DMS53 treated with DMSO at 0.1 percent for 48 hours (cell line): Measurements from ENCODE around the gene SIPA1L3.

ENCODE experiments used
- DNase-seq: peaks from one replicate; lab custom pipeline; 2025; ENCODE audit not compliant: unreplicated experiment; lab: John Stamatoyannopoulos, UW

The SIPA1L3 gene

DNA sequence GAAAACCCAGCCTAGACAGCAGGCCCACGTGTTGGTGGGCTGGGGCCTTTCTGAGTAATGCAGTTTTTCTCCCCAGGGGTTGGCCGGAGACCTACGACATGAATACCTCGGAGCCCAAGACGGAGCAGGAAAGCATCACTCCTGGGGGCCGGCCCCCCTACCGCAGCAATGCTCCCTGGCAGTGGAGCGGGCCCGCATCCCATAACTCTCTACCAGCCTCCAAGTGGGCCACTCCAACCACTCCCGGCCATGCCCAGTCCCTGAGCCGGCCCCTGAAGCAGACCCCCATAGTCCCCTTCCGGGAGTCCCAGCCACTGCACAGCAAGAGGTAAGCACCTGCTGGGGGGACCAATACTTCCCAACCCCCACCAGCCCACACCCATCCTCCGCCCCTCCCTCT lies 234.1 kb downstream of the SIPA1L3 start:
- no peak for DNase-seq

DNA sequence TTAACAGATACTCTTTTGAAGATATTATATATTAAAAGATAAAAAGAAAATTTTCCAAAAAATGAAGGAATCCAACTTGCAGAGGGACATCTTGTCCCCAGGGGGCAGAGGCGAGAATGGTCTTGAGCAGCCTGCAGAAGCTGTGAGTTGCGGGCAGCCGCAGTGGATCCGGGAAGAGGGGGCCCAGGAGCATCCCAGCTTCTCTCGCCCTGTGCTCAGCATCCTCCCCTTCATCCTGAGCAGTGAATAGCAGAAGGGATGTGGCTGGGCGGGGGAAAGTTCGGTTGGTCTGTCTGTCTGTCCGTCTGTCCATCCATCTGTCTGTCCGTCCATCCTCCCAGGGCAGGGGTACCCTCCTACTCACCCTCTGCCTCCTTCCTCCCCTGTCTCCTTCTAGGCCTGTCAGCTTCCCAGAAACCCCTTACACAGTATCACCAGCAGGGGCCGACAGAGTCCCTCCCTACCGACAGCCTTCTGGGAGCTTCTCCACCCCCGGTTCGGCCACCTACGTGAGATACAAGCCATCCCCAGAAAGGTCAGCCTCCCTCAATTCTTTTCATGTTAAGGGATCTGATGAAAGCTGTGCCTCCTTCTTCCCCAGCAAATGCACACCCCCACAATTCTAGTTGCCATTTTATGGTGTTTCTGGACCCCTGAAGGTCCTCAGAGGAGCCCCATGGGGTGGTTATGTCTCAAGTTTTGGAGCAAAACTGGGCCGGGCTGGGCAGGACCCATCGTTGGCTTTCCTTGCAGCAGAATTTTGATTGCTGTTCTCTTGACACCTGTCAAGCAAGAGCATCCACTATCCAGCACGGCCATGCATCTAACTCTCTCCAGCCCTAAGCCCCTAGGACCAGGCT lies 235.4 kb downstream of the SIPA1L3 start:
- DNase-seq = peak; percentile 14

DNA sequence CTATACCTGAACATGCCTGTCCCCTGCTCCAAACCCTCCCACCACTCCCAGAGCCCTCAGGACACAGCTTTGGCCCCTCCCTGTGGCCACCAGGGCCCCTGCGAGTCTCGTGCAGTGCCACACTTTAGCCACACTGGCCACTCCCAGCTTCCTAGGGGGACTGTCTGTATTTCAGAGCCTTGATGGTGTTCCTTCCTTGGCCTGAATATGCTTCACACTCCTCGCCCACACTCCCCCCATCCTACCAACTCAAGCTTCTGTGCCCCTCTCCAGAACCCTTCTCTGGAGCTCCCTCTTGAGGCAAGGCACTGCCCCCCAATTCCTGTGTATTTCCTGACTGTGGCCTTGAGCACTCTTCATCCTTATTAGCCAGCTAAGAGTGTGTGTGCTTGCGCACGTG lies 236.8 kb downstream of the SIPA1L3 start:
- no peak for DNase-seq

DNA sequence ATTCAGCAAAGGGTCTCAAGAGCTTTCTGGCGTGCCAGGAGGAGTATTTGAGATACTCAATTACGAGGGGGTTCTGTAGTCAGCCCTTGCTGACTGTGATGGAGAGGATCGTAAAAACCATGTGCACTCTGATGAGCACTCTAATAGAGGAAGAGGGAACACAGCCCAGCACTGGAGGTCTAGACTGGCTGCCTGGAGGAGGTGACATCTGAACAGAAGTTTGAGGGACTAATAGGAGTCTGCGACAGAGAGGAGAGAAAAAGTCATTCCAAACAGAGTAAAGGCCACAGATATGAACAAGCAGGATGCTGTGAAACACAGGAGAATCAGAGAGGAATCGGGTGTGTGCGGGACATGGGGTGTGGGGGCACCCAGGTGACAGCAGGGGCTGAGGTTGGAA lies 237.7 kb downstream of the SIPA1L3 start:
- no peak for DNase-seq

DNA sequence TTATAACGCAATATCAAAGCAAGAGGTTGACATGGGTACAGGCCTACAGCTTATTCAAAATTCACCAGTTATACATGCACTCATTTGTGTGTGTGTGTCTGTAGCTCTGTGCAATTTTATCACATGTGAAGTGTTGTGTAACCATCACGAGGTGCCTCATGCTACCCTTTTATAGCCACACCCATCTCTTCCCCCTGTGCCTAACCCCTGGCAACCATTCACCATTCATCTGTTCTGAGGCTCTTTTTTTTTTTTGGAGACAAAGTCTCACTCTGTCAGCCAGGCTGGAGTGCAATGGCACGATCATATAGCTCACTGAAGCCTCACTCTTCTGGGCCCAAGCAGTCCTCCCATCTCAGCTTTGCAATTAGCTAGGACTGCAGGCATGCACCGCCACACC lies 238.6 kb downstream of the SIPA1L3 start:
- no peak for DNase-seq

DNA sequence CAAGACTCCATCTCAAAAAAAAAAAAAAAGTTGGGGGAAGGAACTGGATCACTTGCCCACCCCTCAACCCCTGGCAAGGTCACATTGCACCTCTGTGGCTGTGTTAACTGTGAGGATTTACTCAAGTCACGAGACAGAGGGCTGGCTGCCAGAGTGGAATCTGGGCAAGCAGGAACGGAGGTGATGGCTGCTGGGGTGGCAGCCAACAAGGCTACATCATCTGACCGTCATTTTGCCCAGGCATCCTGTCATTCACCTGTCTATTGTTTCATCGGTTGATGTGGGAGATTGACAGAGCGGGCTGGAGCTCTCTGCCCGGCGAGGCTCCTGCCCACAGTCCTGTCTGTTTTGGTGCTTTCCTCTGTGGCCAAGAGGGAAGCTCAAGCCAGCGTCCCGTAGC lies 241.3 kb downstream of the SIPA1L3 start:
- no peak for DNase-seq

DNA sequence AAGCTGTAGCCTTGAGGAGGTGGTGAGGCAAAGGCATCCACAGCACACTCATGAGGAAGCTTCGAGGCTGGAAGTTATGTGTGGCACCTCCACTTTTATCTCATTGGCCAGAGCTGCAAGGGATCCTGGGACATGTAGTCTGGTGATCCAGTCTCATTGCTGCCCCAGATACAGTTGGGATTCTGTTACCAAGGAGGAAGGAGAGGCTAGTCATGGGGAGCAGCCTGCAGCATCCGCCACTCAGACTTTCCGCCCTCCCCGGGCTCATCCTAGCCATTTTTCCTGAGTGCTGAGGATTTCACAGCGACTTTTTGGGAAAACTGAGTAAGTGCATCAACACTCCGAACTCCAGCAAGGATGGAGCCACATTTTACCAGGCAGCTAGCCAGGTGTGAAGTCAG lies 242.7 kb downstream of the SIPA1L3 start:
- no peak for DNase-seq

DNA sequence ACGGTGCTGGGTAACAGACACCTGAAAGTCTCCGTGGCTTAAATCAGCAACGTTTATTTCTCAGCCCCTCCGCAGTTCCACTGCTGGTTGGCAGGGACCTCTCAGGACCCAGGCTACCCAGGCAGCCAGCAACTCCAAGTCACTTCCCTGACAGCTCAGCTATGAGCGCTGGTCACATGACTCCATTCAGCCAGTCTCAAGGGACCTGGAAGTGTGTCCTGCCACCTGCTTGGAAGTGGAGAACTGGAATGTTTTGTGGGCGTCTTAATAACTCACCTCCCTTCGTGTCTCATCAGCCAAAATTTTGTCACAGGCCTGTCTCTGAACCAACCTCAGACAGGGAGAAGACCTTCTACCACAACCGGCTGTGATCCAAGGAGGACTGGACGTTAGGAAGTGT lies 244.2 kb downstream of the SIPA1L3 start:
- DNase-seq = no peak

DNA sequence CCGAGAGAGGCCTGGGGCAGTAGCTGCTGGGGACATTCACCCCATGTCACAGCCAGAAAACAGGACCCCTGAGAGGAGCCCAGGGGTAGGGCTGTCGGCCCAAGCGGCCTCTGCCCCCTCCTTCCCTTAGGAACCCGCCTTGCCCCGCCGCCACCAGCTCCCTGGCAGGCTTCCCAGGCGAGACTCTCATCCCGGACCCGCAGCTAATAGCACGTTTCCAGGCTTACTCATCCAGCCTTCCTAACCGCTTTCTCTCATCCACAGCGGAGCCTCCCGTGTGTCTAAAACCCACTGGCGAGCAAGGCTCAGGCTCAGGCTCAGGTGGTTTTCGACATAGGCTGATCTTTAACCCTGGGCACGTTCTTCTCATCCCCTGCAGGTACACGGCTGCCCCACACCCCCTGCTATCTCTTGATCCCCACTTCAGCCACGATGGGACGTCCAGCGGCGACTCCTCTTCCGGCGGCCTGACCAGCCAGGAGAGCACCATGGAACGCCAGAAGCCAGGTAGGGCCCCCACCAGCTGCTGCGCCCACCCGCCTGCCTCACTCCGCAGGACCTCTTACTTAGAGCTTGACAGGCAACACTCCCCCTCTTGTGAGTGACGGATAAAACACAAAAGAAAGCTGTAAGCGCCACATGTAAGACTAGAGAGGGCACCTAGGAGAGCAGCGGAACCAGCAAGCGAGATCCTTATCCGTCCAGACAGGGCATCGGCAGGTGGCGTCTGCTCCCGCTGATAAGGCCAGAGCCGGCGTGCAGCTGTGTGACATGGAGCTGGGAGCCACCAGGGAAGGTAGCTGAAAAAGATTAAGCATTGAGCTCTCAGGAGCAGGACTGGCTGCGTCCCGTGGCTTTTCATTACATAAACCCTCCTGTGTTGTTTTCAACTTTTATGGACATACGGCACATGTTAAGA lies 245.7 kb downstream of the SIPA1L3 start:
- no peak for DNase-seq

DNA sequence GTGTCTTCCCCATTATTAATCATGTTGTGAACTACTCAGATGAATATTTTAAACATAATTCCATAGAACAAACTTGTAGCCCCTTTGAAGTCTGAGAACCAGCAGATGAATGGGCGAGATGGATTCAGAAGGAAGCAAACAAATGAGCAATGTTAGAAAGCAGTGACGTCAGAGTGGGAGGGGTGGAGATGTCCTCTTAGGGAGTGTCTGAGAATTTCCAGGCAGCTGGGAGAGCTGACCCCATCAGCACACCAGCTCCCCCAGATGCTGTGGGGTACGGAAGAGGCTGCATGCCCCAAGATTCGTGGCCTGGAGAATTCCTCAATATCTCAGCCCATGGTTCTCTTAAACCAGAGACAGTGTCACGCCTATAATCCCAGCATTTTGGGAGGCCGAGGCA lies 248.4 kb downstream of the SIPA1L3 start:
- DNase-seq = no peak

DNA sequence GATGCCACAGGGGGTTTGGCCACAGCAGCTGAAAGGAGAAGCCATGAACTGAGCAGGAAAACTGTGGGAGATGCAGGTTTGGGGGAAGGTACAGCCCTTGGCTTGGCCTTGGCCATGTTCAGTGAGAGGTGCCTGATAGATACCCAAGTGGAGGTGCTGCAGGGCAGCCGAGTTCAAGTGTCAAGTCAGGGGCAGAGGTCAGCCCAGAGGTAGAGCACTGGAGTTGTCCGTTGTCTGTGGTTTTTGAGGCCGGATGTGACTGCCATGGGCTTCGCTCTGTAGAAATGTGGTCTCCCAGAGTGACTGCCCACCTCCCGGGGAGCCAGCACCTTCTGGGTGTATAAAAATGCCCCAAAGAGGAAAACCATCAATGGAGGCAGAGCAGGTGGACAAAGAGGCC lies 251.7 kb downstream of the SIPA1L3 start:
- no peak for DNase-seq

DNA sequence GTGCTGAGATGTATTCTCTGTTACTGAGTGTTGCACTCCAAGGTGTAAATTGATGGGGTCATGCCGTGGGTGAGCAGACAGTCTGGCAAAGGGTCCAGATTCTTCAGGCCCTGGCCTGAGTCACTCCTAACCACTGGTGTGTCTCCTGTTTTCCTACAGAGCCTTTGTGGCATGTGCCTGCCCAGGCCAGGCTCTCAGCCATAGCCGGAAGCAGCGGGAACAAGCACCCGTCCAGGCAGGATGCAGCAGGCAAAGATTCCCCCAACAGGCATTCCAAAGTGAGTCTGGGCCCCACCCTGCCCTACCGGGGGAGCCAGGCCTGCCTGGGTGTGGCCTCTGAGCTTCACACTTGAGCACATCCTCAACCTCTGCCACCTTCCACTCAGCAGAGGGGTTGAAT lies 255.1 kb downstream of the SIPA1L3 start:
- DNase-seq = no peak

DNA sequence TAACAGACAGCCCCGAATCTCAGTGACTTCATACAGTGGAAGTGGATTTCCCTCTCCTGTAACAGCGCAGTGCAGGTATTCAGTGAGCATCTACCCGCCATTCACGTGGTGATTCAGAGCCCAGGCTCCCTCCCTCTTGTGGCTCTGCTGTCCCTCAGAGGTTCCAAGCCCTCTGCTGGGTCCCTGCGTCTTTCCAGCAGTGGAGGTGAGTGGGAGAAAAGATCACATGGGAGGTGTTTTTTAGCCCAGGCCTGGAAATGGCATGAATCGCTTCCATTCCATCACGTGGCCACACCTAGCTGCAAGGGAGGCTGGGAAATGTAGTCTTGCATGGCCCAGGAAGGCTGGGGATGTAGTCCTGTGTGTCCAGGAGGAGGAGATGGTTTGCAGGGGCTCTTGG lies 255.6 kb downstream of the SIPA1L3 start:
- DNase-seq = no peak

DNA sequence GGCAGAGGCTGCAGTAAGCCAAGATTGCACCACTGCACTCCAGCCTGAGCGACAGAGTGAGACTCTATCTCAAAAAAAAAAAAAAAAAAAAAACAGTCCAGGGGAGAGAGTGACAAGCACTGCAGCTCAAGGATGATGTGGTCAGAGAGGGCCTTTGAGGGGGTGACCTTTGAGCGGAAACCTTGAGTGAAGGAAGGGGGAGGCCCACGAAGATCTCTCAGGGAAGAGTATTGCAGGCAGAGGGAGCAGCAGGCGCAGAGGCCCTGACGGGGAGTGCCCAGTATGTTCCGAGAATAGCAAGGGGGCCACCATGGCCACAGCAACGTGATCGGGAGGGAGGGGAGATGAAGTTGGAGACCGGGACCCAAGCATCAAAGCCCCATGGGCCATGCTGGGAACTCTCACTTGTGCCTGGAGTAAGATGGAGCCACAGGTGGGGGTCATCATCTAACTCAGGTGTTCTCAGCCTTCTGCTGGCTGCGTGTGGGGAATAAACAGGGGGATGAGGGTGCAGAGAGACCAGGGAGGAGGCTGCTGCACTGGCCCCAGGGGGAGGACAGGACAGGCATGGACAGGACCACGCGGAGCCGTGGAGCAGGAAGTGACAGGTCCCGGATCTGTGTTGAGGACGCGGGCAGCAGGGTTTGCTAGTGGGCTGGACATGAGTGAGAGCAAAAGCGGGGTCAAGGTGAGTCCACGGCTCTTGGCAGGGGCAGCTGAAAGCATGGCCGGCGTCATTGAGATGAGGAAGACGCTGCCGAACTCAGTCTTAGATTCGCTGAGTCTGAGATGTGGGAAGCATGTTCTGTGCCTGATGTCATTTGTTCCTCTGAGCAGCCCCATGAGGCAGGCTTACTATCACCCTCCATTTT lies 256.6 kb downstream of the SIPA1L3 start:
- no peak for DNase-seq

DNA sequence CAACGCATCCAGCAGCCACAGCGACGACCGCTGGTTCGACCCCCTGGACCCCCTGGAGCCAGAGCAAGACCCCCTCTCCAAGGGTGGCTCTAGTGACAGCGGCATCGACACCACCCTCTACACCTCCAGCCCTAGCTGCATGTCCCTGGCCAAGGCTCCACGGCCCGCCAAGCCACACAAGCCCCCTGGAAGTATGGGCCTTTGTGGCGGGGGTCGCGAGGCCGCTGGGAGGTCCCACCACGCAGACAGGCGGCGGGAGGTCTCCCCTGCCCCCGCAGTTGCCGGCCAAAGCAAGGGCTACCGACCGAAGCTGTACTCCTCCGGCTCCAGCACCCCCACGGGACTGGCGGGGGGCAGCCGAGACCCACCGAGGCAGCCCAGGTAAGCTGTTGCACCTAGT lies 257.5 kb downstream of the SIPA1L3 start:
- no peak for DNase-seq

DNA sequence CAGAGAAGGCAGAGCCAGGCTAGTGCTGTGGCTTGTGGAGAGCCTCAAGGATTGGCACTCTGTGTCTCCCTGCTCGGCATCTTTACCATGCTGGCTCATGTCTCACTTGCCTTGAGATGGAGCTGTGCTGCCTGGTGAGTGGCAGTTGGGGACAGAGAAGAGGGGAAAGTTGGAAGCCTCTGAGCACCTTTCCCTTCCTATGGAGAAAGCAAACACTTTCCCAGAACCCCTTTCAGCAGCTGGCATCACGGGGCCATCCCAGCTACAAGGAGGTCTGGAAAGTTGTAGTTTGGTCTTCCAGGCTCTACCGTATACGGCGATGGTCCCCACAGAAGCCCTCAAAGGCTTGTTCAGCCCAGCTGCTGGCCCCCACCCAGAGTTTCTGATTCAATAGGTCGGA lies 258.3 kb downstream of the SIPA1L3 start:
- no peak for DNase-seq

DNA sequence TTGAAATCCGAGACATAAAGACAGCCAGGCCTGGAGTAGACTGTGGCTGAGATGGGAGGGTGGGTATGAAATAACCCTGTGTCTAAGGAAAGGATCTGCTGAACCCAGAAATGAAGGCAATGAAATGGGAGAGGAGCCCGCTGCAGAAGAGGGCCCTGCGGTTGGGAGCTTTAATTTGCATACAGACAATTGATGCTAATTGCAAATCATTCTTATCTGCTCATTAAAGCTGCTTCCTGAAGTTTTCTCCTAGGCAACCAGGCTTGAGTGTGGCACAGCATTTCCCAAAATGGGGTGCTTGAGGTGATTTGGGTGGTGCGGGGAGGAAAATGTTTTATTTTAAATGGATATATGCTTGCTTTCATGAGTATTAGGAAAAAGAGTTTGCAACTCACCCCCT lies 261.6 kb downstream of the SIPA1L3 start:
- DNase-seq = no peak

DNA sequence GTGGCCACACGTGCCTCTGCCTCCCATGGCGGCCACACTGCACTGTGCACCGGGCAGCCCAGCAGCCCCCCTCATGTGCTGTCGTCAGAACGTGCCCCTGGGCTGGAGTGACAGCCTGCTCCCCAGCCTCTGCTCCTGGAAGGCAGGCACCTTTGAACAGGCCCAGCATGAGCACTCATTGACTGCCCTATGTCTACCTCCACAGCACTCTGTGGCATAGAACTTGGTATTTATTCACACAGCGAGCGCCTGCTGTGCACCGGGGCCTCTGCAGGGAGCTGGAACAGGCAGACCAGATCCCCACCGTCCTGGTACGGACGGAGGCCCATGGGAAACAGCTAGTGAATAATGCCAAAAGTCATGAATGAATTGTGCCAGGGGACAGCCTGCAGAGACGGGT lies 263.3 kb downstream of the SIPA1L3 start:
- no peak for DNase-seq

DNA sequence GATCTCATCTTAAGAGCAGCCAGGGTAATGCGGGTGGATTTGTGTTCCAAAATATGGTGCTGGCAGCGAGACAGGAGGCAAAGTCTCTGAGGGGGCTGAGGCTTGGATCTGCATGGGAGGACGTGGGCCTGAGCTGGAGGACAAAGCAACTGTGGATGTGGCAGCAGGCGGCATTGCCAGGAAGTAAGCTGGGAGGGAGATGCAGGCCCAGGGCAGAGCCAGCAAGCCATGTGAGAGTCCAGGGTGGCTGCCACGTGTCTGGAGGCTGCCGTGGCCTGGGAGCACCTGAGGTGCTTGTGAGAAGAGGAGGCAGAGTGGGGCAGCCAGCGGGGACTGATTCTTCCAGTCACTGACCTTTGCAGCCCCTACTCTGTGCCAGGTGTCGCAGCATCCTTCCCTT lies 265.0 kb downstream of the SIPA1L3 start:
- DNase-seq = no peak

DNA sequence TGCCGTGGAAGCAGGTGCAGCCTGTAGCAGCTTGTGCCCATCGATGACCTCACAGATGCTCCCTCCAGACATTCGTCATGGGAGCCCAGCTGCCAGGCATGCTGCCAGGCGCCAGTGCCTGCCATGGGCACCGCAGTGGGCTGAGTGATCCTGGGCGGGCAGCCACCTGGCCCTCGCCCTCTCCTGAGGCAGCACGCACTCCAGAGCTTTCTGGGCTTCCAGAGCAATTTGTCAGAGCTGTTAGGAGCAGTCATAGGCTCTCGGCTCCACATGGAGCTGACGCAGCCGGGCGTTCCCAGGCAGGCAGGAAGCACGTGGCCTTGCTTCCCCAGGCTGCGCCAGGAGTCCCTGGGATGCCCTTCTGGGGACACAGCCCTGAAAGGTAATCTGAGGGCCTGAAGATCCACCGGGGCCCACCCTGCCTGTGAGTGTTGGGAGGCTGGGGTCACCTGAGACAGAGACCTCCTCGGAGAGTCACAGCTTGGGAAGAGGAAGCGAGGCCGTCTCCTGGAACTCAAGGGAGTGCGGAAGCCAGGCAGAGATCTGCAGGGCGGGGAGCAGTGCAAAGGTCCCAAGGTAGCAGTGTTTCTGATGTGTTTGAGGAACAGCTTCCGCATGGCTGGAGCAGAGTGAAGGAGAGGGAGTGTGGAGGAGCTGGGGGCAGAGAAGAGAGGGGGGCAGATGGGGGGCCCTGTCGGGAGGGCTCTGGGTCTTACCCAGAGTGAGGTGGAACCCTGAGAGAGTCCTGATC lies 266.5 kb downstream of the SIPA1L3 start:
- no peak for DNase-seq

DNA sequence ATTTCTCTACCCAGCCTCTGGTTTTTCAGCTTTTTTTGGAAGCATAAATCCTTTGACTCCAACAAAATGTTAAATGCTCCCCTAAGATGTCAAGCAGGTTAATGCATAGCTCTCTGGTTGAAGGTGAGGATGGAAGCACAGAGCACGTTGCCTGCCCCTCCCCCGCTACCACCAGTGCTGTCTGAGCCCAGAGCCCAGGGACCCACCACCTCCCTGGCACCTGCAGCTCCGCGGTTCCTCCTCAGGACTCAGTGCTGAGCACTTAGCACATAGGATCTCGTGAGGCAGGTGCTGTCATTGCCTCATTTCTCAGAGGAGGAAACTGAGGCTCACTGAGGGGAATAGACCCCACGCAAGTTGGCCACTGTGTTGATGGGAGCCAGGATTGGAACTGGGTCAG lies 268.4 kb downstream of the SIPA1L3 start:
- DNase-seq = no peak
